HG02981 (cell line): Measurements from ENCODE around the gene TMPRSS9.

ENCODE experiments used
- ATAC-seq: cut with Tn5 transposase; IDR thresholded peaks from one replicate; pipeline ENCODE4 v1.9.1; 2021; ENCODE audit warnings: mild to moderate bottlenecking, moderate library complexity; ENCODE audit not compliant: unreplicated experiment

Gene TMPRSS9

GRCh38 chr19:2358548-2359173 lies 1.4 kb upstream of the TMPRSS9 start:
- no peak for ATAC-seq

- ATAC-seq, result no peak
These were observed 768 bp downstream of the TMPRSS9 start for GRCh38 chr19:2360833-2361232.

- no peak for ATAC-seq
These were observed 1.4 kb downstream of the TMPRSS9 start for GRCh38 chr19:2361246-2362045.

GRCh38 chr19:2362046-2362969 lies 2.2 kb downstream of the TMPRSS9 start:
- ATAC-seq, result no peak

GRCh38 chr19:2362970-2363300 lies 2.9 kb downstream of the TMPRSS9 start:
- no peak for ATAC-seq

GRCh38 chr19:2363419-2363818 lies 3.4 kb downstream of the TMPRSS9 start:
- ATAC-seq, result no peak

GRCh38 chr19:2365201-2365970 lies 5.3 kb downstream of the TMPRSS9 start:
- no peak for ATAC-seq

GRCh38 chr19:2371656-2372055 lies 11.6 kb downstream of the TMPRSS9 start:
- ATAC-seq, result no peak

- ATAC-seq, result no peak
These were observed 12.1 kb downstream of the TMPRSS9 start for GRCh38 chr19:2372076-2372612.

GRCh38 chr19:2374808-2375207 lies 14.7 kb downstream of the TMPRSS9 start:
- no peak for ATAC-seq

GRCh38 chr19:2375353-2376121 lies 15.5 kb downstream of the TMPRSS9 start:
- ATAC-seq, result no peak

- ATAC-seq, result no peak
These were observed 16.9 kb downstream of the TMPRSS9 start for GRCh38 chr19:2376784-2377519.

GRCh38 chr19:2380567-2380966 lies 20.5 kb downstream of the TMPRSS9 start:
- ATAC-seq, result no peak

GRCh38 chr19:2381148-2381820 lies 21.2 kb downstream of the TMPRSS9 start:
- no peak for ATAC-seq

- ATAC-seq, result no peak
These were observed 22.6 kb downstream of the TMPRSS9 start for GRCh38 chr19:2382530-2383222.

GRCh38 chr19:2385053-2385721 lies 25.1 kb downstream of the TMPRSS9 start:
- no peak for ATAC-seq
